Pancreas (tissue), 10 donors: Measurements from ENCODE around the gene INSYN1. TPM values are rescaled to one million over a fixed set of nuclear protein-coding genes. Genes with fewer than 3 reads are reported as not detected.

Experiments
- ATAC-seq, 4 donors: fragments of 200-7000 bp; cut with Tn5 transposase; one replicate each; pipeline versions ENCODE4 v1.8.0 to v1.9.1; 2020; ENCODE audit warnings: mild to moderate bottlenecking in 4 of 4, moderate library complexity in 4 of 4
- DNase-seq, 6 donors: peaks; one replicate each; pipeline ENCODE4 v3.0.0-alpha.2; 2020
- FAIRE-seq: peaks from 2 replicates; lab custom pipeline; 2012; peaks lifted over from hg19 to GRCh38; lab: Jason Lieb, UNC
- H3K27ac ChIP-seq, 4 donors: fragments of 200-600 bp; sonication (generic); 1 replicate in 3 of 4; 2 replicates in 1 of 4; pipeline versions ENCODE4 v1.5.0 to v1.8.0; 2020
- H3K27me3 ChIP-seq, 4 donors: fragments of 200-600 bp; one replicate each; pipeline ENCODE4 v1.8.0; 2021
- H3K36me3 ChIP-seq, 3 donors: fragments of 200-600 bp; sonication (generic) in 1 of 3; one replicate each; pipeline versions ENCODE4 v1.5.0 to v1.8.0; 2020 to 2021
- H3K4me1 ChIP-seq, 3 donors: fragments of 200-600 bp; one replicate each; pipeline ENCODE4 v1.8.0; 2021
- H3K4me3 ChIP-seq, 4 donors: fragments of 200-600 bp; sonication (generic) in 2 of 4; one replicate each; pipeline versions ENCODE4 v1.5.0 to v1.8.0; 2020 to 2021
- H3K9me3 ChIP-seq, 4 donors: fragments of 200-600 bp; one replicate each; pipeline ENCODE4 v1.8.0; 2021
- CTCF ChIP-seq, 4 donors: fragments of 200-600 bp; sonication (generic) in 3 of 4; IDR thresholded peaks; one replicate each; pipeline versions ENCODE4 v1.5.0 to v1.8.0; 2021; ENCODE audit warnings: antibody characterized with exemption in 4 of 4
- WGBS, 2 donors: extraction: QIAGEN DNeasy Blood & Tissue Kit; methylation state at CpG; one replicate each; pipeline ENCODE4 v1.1.7; 2013; 5-methylcytosine and 5-hydroxymethylcytosine counted together
- intact Hi-C, 3 donors: fragments of 100-400 bp; cut with DNase I; formaldehyde crosslinking; loops; one replicate each; pipeline versions ENCODE4 v1.11.1 to v1.14.2; 2022
- polyA plus RNA-seq, 2 donors: library from polyadenylated mRNA; stranded (reverse); fragments of 200-250 nt; gene quantifications; one replicate each; pipeline ENCODE4 v1.2.3, GENCODE V29; 2013
- total RNA-seq, 6 donors: library from RNA; stranded (reverse); fragmentation: NEBNext Ultra II Directional in 4 of 6; extraction: Animal tissue kit (Norgen Biotek cat#: 25700) in 4 of 6; gene quantifications; one replicate each; pipeline versions ENCODE4 v1.2.1 to v1.2.4, GENCODE V29; 2021 to 2023
- donor health status: healthy with polysubstance abuse.
- donor health status: DM: no; HTN: no; CAD: no; lungs with moderate emphysema.
- donor health status: DM: no; HTN: no; CAD: no.
- donor health status: control.
- donor health status: control.
- donor health status: Bipolar disorder and iron deficiency.
- donor health status: DM: yes; HTN: yes; CAD: no.
- donor health status: DM: no; HTN: no; CAD: no.
- donor health status: DM: no; HTN: no; CAD: no.
- donor health status: DM: yes; HTN: yes; CAD: no.

Gene INSYN1
- total and polyA plus RNA-seq, 8 donors: 0.42 to 28.2 (median 1.7) TPM

GRCh38 chr15:73746261-73746660 is 6.9 kb downstream of the INSYN1 start:
- Histone ChIP-seq H3K36me3 (no peaks in the 10 kb centered on the region), H3K27me3 (no peaks in the 10 kb centered on the region), H3K4me3 (no peak overlapping the region), H3K4me1 (no peaks in the 10 kb centered on the region), H3K27ac (no peak overlapping the region), H3K9me3 (no peaks in the 10 kb centered on the region)
- 43 to 51% methylated on average over 7 to 8 of the region's 8 CpGs for WGBS, 2 donors
- DNase-seq: peak in 1 of 6 donors; percentile 9
- no peak for TF ChIP-seq CTCF (IDR thresholded peaks at IDR 0.05)
- ATAC-seq: no peak
- FAIRE-seq: no peak
- intact Hi-C loops: no loop called here

DNA sequence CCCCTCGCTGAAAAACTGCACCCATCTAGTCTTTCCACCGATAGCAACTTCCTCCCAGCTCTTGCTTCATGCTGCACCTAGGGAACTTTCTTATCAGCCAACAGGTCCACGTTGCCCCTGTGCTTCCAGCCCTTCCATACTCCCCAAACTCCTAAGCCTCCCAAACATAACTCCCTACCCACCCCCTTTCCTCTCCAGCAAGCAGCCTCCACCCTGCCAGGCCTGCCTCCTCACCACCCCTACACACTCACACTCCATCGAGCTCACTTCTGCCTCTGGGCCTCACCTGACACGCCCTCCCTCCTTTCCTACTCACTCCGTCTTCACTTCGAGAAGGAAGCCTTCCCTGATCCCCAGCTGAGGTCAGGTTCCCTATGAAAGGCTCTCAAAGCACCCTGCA is 8.1 kb downstream of the INSYN1 start:
- no peak for TF ChIP-seq CTCF (IDR thresholded peaks at IDR 0.05)
- Histone ChIP-seq H3K27me3 (no peaks in the 10 kb centered on the region), H3K36me3 (no peaks in the 10 kb centered on the region), H3K4me1 (no peaks in the 10 kb centered on the region), H3K9me3 (no peaks in the 10 kb centered on the region), H3K27ac (no peak overlapping the region), H3K4me3 (no peak overlapping the region)
- intact Hi-C loops: no loop called here
- FAIRE-seq: no peak
- WGBS, 2 donors: 60 to 61% methylated on average over 7 of the region's 7 CpGs
- DNase-seq: no peak
- ATAC-seq: no peak

- no peak for ATAC-seq
Observed at GRCh38 chr15:73744293-73744692, 8.9 kb downstream of the INSYN1 start.

DNA sequence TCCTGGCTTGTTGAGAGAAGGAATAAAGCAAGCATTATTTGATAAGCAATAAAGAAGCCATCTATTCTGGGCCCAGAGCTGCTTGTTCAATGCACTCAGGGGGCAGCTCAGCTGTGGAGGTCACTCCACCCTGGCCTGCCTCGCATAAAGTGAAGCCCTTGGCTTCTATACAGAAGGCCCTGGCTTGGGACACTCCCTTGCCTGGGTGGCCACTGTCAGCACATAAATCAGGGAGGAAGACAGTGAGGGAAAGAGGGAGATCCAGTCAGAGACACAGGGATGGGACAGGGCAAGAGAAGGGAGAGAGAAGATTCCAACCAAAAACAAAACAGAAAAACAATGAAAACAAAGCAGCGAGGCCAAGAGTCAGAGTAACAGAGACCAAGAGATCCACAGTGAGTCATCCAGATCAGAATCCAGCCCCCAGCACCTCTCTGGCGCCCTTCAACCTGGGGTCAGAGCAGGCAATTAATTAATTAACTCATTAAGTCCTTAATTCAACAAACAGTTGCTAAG is 11.8 kb downstream of the INSYN1 start:
- Histone ChIP-seq H3K27me3 (no peaks in the 10 kb centered on the region), H3K27ac (no peak overlapping the region), H3K9me3 (no peaks in the 10 kb centered on the region), H3K4me3 (no peak overlapping the region), H3K36me3 (no peaks in the 10 kb centered on the region), H3K4me1 (no peaks in the 10 kb centered on the region)
- WGBS, 2 donors: 56 to 67% methylated on average over 3 of the region's 3 CpGs
- intact Hi-C loops: no loop called here
- no peak for ATAC-seq
- no peak for TF ChIP-seq CTCF (IDR thresholded peaks at IDR 0.05)
- DNase-seq: no peak
- no peak for FAIRE-seq

More at GRCh38 chr15:73744293-73744692, 8.9 kb downstream of the INSYN1 start:
- WGBS, 2 donors: 35 to 62% methylated on average over 1 of the region's 1 CpG
- intact Hi-C loops: no loop called here
- Histone ChIP-seq H3K4me3 (no peak overlapping the region), H3K4me1 (no peaks in the 10 kb centered on the region), H3K27ac (no peak overlapping the region), H3K27me3 (no peaks in the 10 kb centered on the region), H3K36me3 (no peaks in the 10 kb centered on the region), H3K9me3 (no peaks in the 10 kb centered on the region)
- FAIRE-seq: no peak
- DNase-seq: peak in 1 of 6 donors; percentile 6
- TF ChIP-seq CTCF (IDR thresholded peaks at IDR 0.05): no peak

GRCh38 chr15:73740152-73741048 is 12.8 kb downstream of the INSYN1 start:
- Histone ChIP-seq H3K4me1 (no peaks in the 10 kb centered on the region), H3K9me3 (no peaks in the 10 kb centered on the region), H3K27me3 (no peaks in the 10 kb centered on the region), H3K36me3 (no peaks in the 10 kb centered on the region), H3K27ac (no peak overlapping the region), H3K4me3 (no peak overlapping the region)
- DNase-seq (peak in 1 of 6 donors; percentile 56), ATAC-seq (no peak), FAIRE-seq (no peak)
- intact Hi-C loops: no loop called here
- WGBS, 2 donors: 75 to 81% methylated on average over 25 of the region's 25 CpGs
- TF ChIP-seq CTCF (IDR thresholded peaks at IDR 0.05): no peak
